HL-60/S4 treated with retinoic acid at 250 ng/mL for 4 days and 3 days (cell line): ENCODE measurements around the gene ATF7IP2.
"Not testable (repeated sequence)": the region's sequence is repeated elsewhere in the genome, so short reads cannot be mapped to it uniquely, and the experiment has no call there.

Experiments used
- in situ Hi-C: fragments of 300-500 bp; cut with MboI; formaldehyde crosslinking; loops from 2 replicates; pipeline ENCODE4 v1.7.0; 2022; ENCODE audit warnings: low sequenced_read_pairs

The ATF7IP2 gene

GRCh38 chr16:10373556-10373955 lies 12.3 kb upstream of the ATF7IP2 start:
- in situ Hi-C loops = no loop called here

- in situ Hi-C loops = no loop called here
These were observed 9.6 kb upstream of the ATF7IP2 start for GRCh38 chr16:10376229-10376628.

- in situ Hi-C loops = no loop called here
These were observed 2.2 kb upstream of the ATF7IP2 start for GRCh38 chr16:10383626-10384025.

GRCh38 chr16:10386517-10387100 lies 748 bp downstream of the ATF7IP2 start:
- in situ Hi-C loops = no loop called here

GRCh38 chr16:10387188-10387617 lies 1.3 kb downstream of the ATF7IP2 start:
- in situ Hi-C loops = no loop called here

GRCh38 chr16:10388988-10389387 lies 3.1 kb downstream of the ATF7IP2 start:
- in situ Hi-C loops = no loop called here

- in situ Hi-C loops = no loop called here
These were observed 4.5 kb downstream of the ATF7IP2 start for GRCh38 chr16:10390330-10390729.

GRCh38 chr16:10390867-10391266 lies 5.0 kb downstream of the ATF7IP2 start:
- in situ Hi-C loops = no loop called here

- in situ Hi-C loops = no loop called here
These were observed 5.5 kb downstream of the ATF7IP2 start for GRCh38 chr16:10391339-10391738.

GRCh38 chr16:10402975-10403374 lies 17.1 kb downstream of the ATF7IP2 start:
- in situ Hi-C loops = no loop called here

GRCh38 chr16:10405386-10405939 lies 19.6 kb downstream of the ATF7IP2 start:
- in situ Hi-C loops = no loop called here

GRCh38 chr16:10408824-10409381 lies 23.0 kb downstream of the ATF7IP2 start:
- in situ Hi-C loops = no loop called here

GRCh38 chr16:10409713-10410112 lies 23.9 kb downstream of the ATF7IP2 start:
- in situ Hi-C loops = not testable (repeated sequence)

GRCh38 chr16:10410469-10410868 lies 24.6 kb downstream of the ATF7IP2 start:
- in situ Hi-C loops = no loop called here

GRCh38 chr16:10412935-10413601 lies 27.2 kb downstream of the ATF7IP2 start:
- in situ Hi-C loops = no loop called here

GRCh38 chr16:10418204-10418603 lies 32.3 kb downstream of the ATF7IP2 start:
- in situ Hi-C loops = not testable (repeated sequence)

GRCh38 chr16:10419701-10420100 lies 33.8 kb downstream of the ATF7IP2 start:
- in situ Hi-C loops = no loop called here

- in situ Hi-C loops = no loop called here
These were observed 35.7 kb downstream of the ATF7IP2 start for GRCh38 chr16:10421596-10421995.

- in situ Hi-C loops = no loop called here
These were observed 42.7 kb downstream of the ATF7IP2 start for GRCh38 chr16:10428433-10429168.

GRCh38 chr16:10429299-10429969 lies 43.6 kb downstream of the ATF7IP2 start:
- in situ Hi-C loops = not testable (repeated sequence)

- in situ Hi-C loops = no loop called here
These were observed 55.9 kb downstream of the ATF7IP2 start for GRCh38 chr16:10441726-10442125.
